HUES48 (cell line): Measurements from ENCODE around the gene FOXD2.
A peak's percentile ranks its signal among the peaks of the same experiment; 100 is the strongest.

Source experiments
- H3K27ac ChIP-seq: one replicate; pipeline ENCODE4 v1.7.0; 2013; ENCODE audit warnings: low read depth, low read length, inconsistent platforms
- H3K27me3 ChIP-seq: 2 replicates; pipeline ENCODE4 v1.6.1; 2013; ENCODE audit warnings: mild to moderate bottlenecking, low read length; ENCODE audit not compliant: control insufficient read depth, insufficient read depth
- H3K36me3 ChIP-seq: 2 replicates; pipeline ENCODE4 v1.6.1; 2013; ENCODE audit warnings: low read length; ENCODE audit not compliant: control insufficient read depth, insufficient read depth
- H3K4me1 ChIP-seq: 2 replicates; pipeline ENCODE4 v1.6.1; 2013; ENCODE audit warnings: mild to moderate bottlenecking, low read length; ENCODE audit not compliant: control insufficient read depth, insufficient read depth
- H3K4me3 ChIP-seq: 2 replicates; pipeline ENCODE4 v1.5.1; 2013; ENCODE audit warnings: mild to moderate bottlenecking, low read depth, low read length
- H3K9ac ChIP-seq: 2 replicates; pipeline ENCODE4 v1.6.1; 2013; ENCODE audit warnings: mild to moderate bottlenecking, low read depth, low read length, moderate library complexity
- H3K9me3 ChIP-seq: 2 replicates; pipeline ENCODE4 v1.6.1; 2013; ENCODE audit warnings: low read length; ENCODE audit not compliant: control insufficient read depth, insufficient read depth

FOXD2 gene

DNA sequence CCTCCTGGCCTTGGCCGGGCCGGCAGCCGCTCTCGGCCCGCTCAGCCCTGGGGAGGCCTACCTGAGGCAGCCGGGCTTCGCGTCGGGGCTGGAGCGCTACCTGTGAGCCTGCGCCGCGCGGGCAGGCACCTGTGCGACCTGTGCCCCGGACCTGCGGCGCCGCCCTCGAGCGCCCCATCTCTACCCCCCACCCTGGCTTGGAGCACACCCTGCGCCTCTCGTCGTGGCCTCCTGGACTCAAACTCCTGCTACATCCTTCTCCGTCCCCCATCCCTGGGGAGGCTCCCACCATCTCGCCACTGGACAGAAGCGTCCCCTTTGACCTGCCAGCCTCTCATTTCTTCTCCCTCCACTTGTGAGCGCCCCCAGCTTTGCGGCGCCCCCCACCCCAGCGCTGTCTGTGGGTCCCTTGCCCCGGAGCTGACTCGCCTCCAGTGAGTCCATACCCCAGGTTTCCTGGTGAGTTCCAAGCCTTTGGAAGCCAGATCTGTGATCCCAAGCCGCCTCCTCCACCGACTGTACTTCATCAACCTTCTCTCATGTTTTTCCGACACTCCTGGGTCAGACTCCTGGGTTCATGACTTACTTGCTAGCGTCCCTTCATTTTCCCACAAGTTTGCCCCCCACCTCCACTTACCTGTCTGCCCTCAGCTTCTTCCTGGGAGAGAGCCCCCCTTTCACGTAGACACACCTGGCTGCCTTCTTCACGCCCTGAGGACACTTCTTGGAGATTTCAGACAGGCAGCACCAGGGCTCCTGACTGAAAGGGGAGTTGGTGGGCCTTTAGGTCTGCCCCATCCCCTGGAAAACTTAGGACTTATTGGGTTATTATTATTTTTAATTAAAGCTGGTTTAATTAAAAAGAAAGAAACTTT lies 20.4 kb upstream of the FOXD2 start:
- H3K36me3 ChIP-seq: no peaks in the 10 kb centered on the region
- H3K4me1 ChIP-seq: no peaks in the 10 kb centered on the region
- H3K4me3 ChIP-seq: no peak overlapping the region; the same call in 1 of the 2 replicates
- no peak overlapping the region for H3K27ac ChIP-seq
- no peaks in the 10 kb centered on the region for H3K9me3 ChIP-seq
- no peak overlapping the region for H3K9ac ChIP-seq
- peaks cover 86% of the 10 kb centered on the region for H3K27me3 ChIP-seq

DNA sequence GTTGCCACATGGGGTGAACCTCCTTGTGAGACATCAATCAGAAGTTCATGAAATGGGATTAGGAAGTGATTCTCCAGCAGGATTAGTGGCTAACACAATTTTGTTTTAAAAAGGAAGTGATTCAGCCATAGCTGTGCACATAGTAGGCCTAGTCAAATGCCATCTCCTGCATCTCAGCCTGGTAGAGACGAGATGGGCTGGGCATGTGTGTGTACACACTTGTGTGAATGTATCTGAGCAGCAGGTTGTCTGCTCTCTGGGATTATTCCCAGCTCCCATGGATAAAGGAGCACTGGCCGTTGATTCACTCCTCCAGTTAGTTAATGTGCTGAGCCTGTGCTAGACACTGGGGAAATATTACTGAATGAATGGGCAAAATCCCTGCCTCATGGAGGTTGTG lies 19.7 kb upstream of the FOXD2 start:
- Histone ChIP-seq H3K9ac (no peak overlapping the region), H3K4me1 (no peaks in the 10 kb centered on the region), H3K27ac (no peak overlapping the region), H3K27me3 (peaks cover 90% of the 10 kb centered on the region), H3K4me3 (no peak overlapping the region), H3K36me3 (no peaks in the 10 kb centered on the region), H3K9me3 (no peaks in the 10 kb centered on the region)

DNA sequence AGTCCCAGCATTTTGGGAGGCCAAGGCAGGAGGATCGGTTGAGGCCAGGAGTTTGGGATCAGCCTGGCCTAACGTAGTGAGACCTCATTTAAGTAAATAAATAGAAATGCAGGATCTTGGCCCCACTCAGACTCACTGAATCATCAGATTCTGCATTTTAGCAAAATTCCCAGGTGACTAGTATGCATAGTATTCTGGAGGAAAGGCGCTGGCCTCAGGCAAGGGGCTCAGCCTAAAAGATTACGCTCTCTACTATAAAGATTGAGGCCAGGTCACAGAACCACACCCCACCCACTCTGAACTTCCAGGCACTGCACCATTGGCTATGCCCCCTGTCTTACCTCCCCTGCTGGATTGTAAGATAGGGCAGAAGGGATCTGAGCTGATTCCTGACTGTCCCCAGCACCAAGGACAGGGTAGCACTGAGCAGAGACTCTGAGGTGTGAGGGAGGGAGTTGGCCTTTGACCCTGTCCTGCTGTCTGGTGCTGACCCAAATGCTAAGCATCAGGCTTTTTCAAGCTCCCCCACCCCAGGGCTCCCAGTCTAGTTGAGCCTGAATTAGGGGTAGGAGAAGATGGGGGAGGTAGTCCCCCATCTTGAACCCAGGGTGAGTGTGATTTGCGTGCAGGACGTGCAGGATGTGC lies 19.0 kb upstream of the FOXD2 start:
- H3K27ac ChIP-seq: no peak overlapping the region
- H3K4me1 ChIP-seq: no peaks in the 10 kb centered on the region
- no peak overlapping the region for H3K9ac ChIP-seq
- H3K9me3 ChIP-seq: no peaks in the 10 kb centered on the region
- no peak overlapping the region for H3K4me3 ChIP-seq
- peaks cover 94% of the 10 kb centered on the region for H3K27me3 ChIP-seq
- no peaks in the 10 kb centered on the region for H3K36me3 ChIP-seq

DNA sequence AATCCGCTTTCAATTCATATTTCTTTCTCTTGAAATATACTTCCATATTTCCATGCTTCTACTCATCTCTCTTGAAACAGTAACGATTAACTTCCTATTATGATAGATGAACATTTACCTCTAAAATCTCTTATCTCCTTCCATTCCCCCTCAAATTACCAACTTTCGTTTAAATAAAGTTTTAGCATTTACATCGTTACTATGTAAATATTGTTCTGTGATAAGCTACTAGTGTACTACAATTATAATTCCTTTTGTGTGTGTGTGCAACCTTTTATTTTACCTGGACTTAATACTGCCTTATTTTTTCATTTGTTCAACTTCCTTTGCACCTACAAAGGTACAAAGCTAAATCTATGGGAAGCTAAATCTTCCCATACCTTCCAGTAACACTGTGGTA lies 17.3 kb upstream of the FOXD2 start:
- H3K36me3 ChIP-seq: no peaks in the 10 kb centered on the region
- peaks cover 4% of the 10 kb centered on the region; the same call in 1 of the 2 replicates for H3K4me1 ChIP-seq
- H3K9me3 ChIP-seq: no peaks in the 10 kb centered on the region
- no peak overlapping the region for H3K9ac ChIP-seq
- H3K27ac ChIP-seq: no peak overlapping the region
- no peak overlapping the region for H3K4me3 ChIP-seq
- H3K27me3 ChIP-seq: peaks cover 91% of the 10 kb centered on the region

DNA sequence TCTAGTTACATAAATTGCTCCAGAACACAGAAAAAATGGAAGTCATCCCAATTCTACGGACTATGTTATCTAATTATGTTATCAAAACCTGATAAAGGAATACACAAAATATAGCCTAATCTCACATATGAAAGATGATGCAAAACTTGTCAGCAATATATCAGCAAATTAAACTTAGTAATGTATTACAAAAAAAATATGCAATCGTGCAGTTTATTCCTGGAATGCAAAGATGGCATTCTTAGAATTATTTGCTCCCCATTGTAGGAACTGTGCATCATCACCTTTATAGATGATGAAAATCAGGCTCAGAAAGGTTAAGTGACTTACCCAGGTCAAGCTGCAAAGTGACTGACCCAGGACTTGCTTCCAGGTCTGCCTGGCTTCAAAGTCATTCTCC lies 14.0 kb upstream of the FOXD2 start:
- H3K4me3 ChIP-seq: no peak overlapping the region
- H3K9me3 ChIP-seq: no peaks in the 10 kb centered on the region
- H3K27ac ChIP-seq: no peak overlapping the region
- H3K36me3 ChIP-seq: no peaks in the 10 kb centered on the region
- H3K9ac ChIP-seq: no peak overlapping the region
- peaks cover 4% of the 10 kb centered on the region; the same call in 1 of the 2 replicates for H3K4me1 ChIP-seq
- peaks cover 91% of the 10 kb centered on the region for H3K27me3 ChIP-seq

DNA sequence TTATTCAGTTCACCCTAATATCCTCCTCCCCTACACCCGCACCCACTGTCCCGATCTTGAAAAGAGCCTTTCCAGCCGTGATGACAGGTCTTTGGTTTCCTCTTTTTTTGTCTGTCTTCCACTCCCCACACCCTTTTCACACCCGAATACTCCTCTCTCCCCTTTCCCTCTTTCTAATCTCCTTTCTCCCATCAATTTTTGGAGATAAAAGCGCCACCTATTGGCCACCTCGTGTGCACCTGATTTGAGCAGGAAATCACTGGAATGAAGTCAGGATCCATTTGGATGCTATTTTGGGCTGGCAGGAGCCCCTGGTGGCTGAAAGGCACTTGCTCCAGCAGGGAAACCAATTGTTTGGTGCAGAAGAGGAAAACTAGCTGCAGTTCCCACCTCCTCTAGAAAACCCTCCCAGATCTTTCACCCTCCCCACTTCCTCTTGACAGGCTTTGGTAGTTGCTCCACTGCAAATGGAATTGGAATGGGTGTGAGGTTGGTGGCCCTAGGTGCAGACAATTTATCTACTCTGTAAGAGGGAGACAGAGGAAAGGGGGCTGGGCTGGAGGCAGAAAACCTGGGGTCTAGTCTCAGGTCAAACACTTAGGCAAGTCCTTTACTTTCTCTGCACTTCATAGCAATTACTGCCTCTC lies 13.4 kb upstream of the FOXD2 start:
- Histone ChIP-seq H3K9ac (no peak overlapping the region), H3K4me1 (peaks cover 4% of the 10 kb centered on the region; the same call in 1 of the 2 replicates), H3K27ac (no peak overlapping the region), H3K36me3 (no peaks in the 10 kb centered on the region), H3K9me3 (no peaks in the 10 kb centered on the region), H3K4me3 (no peak overlapping the region), H3K27me3 (peaks cover 91% of the 10 kb centered on the region)

DNA sequence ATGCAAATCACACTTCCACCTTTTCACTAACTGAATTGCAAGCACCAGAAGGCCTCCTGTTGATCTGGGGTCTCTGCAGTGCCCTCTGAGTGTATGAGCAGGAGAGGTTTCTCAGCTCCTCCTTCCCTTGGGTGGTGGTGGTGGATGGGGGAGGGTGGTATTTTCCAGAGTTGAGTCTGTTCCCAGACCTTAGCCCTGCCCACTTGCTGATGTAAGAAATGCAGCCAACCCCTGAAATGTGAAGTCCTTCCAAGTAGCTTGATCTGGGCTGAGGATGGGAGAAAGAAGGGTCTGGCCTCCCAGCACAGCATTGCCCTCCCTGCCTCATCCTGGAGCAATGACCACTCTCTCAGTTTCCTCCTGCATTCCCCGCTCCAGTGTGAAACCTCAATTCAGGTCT lies 6.3 kb upstream of the FOXD2 start:
- Histone ChIP-seq H3K9me3 (no peaks in the 10 kb centered on the region), H3K27me3 (peaks cover 100% of the 10 kb centered on the region), H3K4me1 (peaks cover 20% of the 10 kb centered on the region; the same call in 1 of the 2 replicates), H3K36me3 (no peaks in the 10 kb centered on the region), H3K27ac (no peak overlapping the region), H3K9ac (no peak overlapping the region), H3K4me3 (no peak overlapping the region)

DNA sequence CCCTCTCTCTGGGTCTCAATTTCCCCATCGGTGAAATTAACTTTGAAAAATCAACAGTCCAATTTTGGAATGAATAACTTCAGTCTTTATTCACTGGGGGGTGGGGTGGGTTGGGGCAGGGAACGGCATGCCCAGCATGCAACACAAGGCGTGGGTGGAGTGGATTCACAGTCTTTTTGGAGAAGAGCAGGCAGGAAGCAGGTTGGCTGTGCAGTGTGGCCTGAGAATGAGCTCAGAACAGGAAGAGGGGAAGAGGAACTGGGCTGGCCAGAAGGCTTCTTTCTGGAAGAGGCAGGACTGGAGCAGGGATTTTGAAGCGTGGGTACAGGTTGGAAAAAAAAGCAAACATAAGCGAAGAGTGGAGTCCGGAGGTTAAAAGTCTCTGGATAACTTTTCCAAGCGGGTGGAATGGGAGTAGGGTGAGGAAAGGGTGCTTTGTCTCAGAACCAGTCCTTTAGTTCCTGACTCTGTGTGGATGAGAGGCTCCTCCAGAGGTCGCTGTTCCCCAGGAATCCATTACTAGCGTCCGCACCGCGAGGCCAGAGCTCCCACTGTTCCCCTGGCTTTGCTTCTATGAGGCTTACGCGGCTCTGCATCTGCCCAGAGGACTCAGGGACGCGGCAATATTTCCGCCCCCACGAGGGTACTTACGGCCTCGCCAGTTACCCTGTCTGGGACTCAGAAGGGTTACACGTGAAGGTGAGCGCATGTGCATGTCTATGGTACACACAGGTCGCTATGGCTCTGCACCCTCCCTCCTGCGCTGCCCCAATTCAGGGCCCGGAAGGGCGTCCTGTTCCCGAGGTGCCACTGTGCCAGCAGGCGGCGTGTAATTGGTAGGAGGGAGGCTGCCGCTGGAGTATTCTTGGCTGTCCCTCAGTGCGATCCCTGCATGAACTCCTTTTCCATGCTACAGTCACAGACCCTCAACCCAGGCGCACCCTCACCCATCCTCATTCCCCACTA lies 5.5 kb upstream of the FOXD2 start:
- Histone ChIP-seq H3K4me1 (peaks cover 25% of the 10 kb centered on the region; the same call in 1 of the 2 replicates), H3K36me3 (no peaks in the 10 kb centered on the region), H3K9ac (no peak overlapping the region), H3K27me3 (peaks cover 100% of the 10 kb centered on the region), H3K4me3 (peak overlapping the region; percentile 58), H3K27ac (no peak overlapping the region), H3K9me3 (no peaks in the 10 kb centered on the region)

DNA sequence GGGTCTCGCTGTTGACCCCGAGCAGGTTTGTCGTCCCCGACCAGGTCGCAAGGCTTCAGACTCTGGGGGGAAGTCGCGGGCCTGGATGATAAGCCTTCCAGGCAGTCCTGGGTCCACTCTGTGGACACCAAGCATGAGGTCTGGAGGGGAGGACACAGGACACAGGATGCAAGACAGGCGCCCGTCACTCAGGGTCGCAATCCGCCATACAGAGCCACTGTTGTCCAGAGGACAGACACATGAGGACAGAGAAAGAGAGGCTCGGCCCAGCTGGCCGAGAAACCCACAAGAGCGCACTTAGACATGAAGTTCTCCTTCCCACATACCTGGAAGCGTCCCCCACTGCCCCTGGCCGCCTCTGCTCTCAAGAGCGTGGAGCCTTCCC lies 4.8 kb upstream of the FOXD2 start:
- Histone ChIP-seq H3K27ac (no peak overlapping the region), H3K9ac (no peak overlapping the region), H3K9me3 (no peaks in the 10 kb centered on the region), H3K4me1 (peaks cover 25% of the 10 kb centered on the region; the same call in 1 of the 2 replicates), H3K36me3 (no peaks in the 10 kb centered on the region), H3K27me3 (peaks cover 99% of the 10 kb centered on the region), H3K4me3 (no peak overlapping the region; the same call in 1 of the 2 replicates)

DNA sequence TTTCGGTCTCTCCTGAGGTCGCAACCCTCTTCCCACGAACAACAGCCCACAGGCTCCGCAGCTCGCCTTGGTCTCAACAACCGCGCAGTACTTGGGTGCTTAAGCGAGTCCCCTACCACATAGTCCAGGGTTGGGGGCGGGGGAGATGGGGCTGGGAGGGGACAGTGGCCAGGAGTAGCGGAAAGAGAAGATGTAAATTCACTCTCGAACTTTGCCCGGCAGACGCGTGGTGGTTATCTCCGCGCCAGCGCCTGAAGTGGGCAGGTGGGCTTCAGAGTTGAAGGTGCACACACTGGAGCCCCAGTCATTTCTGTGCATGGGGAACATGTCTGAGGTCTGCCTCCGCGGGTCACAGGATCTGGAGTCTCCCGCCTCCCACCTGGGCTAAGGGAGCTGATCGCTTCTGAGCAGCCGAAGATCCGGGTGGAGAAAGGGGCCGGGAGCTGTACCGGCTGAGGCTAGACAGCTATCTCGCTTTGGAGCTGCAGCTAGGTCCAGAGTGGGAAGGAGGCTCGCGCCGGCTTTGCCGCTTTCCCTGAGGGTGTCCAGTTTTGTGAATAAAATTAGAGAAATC lies 4.3 kb upstream of the FOXD2 start:
- Histone ChIP-seq H3K4me1 (peaks cover 25% of the 10 kb centered on the region; the same call in 1 of the 2 replicates), H3K36me3 (no peaks in the 10 kb centered on the region), H3K27me3 (peaks cover 99% of the 10 kb centered on the region), H3K9ac (no peak overlapping the region), H3K4me3 (0 out of 2 replicates have a peak overlapping the region, but pooled peaks have one; percentile 17), H3K9me3 (no peaks in the 10 kb centered on the region), H3K27ac (no peak overlapping the region)
